CD4-positive, alpha-beta T cell treated with Interleukin-6 at 100 ng/mL for 8 hours (primary cell): Measurements from ENCODE around the gene NR2F2.

Experiments
- DNase-seq: peaks from one replicate; pipeline ENCODE4 v3.0.0-alpha.2; 2020; ENCODE audit warnings: mixed read lengths, low spot score

The NR2F2 gene

GRCh38 chr15:96330450-96331143 is at the start of gene NR2F2:
Gene NR2F2, plus strand, starts transcription at chr15:96330700. Its CDS starts 1,406 bp downstream, at chr15:96332106.
- DNase-seq, result no peak

GRCh38 chr15:96285305-96285704 is 45.2 kb upstream of the NR2F2 start:
- no peak for DNase-seq

GRCh38 chr15:96285729-96286254 is 44.7 kb upstream of the NR2F2 start:
- DNase-seq, result no peak

DNA sequence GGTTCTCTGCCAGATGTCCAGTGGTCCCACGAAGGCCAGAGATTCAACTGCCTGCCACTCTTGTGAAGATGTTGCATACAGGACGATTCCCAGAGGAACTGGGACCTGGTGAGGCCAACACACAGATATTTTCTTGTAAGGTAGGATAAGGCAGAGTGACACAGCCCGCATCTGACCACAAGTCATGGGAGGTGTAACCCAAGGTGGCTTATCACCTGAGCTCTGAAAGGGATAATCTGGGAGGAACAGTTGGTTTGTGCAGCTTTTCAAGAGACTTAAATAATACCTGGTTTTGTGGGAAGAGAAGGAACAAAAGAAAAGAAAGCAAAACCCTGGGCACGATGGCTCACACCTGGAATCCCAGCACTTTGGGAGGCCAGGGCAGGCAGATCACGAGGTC is 39.8 kb upstream of the NR2F2 start:
- no peak for DNase-seq

DNA sequence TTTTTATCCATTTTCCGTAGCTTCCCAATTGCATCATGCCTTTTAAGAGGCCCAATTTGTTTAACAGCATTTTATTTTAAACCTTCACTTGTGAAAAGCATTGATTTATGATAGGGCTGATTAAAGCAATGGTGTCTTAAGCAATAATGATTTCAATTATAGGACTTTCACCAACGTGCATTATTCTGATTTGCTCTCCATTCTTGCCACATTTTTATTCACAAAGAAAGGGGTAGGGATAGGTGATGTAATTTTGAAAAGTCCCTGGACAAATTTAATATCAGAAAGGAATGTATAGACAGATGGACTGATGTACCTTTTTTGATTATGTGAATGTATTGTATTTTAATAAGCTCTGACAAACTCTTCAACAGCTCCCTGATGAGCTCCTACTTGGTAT is 37.9 kb upstream of the NR2F2 start:
- DNase-seq, result no peak

GRCh38 chr15:96293441-96293840 is 37.1 kb upstream of the NR2F2 start:
- DNase-seq, result no peak

DNA sequence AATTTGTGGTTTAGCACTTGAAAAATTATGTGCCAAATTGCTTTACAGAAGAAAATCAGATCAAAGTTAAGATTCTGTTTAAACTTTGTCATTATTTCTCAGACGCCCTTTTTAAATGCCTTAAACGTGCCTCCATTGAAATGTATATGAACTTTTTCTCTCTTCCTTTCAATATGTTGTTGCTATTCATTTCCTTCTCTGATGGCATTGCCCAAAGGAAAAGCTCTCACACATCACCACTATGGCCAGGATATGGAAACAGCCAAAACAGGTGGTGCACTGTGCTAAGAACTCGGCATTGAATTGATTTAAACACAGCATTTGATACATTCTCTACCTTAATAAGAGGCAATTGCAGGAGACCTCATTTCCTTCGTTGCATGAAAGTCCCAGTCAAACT is 35.7 kb upstream of the NR2F2 start:
- no peak for DNase-seq

- no peak for DNase-seq
Observed at GRCh38 chr15:96296264-96296663, 34.2 kb upstream of the NR2F2 start.

DNA sequence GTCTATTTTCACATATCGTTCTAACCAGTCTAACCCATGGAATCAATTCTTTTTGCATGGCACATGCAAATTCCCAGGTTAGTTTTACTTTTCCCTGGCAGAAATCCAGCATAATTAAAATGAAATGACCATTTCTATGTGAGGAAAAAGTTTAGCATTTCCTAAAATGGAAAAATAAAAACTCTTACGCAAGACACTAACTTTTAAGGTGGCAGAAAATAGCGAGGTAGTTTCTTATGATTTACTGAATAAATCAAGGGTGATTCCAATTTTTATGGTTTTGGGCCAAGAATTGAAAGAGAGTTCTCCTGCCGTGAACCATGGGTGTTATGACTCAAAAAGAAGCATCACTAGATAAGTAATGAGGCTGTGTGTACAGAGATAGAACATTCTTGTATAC is 32.7 kb upstream of the NR2F2 start:
- no peak for DNase-seq

DNA sequence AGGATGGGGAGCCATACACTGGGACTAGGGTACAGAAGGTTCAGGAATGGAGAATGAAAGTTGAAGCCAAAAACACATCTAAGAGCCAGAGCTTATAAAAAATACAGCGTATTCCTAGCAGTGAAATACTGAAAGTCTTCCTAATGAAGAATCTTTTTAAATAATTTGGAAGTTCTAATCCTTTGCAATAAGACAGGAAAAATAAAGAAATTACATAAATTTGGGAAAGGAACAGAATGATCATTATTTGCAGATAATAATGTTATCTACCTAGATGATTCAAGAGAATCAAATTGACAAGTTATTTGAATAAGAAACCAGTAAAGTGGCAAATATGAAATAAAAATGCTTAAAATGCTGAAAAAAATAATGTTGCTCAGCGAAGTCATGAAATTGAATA is 32.3 kb upstream of the NR2F2 start:
- DNase-seq, result no peak

DNA sequence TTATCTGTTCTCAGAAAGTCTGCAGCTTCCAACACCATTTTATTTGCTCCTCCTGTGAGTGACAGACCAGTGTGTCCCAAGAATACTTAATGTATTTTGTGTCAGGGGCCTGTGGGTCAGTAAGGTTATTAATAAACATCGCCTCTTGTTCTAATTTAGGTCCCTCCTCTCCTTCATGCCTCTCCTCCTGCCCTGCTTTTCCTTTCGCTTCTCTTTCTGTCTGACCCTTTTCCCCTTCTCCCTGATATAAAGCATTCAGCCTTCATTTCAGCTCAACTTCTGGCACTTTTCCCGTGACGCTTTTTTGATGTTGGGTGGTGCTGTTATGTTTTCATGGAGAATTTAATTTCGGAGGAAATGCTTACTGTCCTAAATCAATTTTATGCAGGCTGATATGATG is 29.7 kb upstream of the NR2F2 start:
- no peak for DNase-seq

- no peak for DNase-seq
Observed at GRCh38 chr15:96303503-96304056, 26.9 kb upstream of the NR2F2 start.

DNA sequence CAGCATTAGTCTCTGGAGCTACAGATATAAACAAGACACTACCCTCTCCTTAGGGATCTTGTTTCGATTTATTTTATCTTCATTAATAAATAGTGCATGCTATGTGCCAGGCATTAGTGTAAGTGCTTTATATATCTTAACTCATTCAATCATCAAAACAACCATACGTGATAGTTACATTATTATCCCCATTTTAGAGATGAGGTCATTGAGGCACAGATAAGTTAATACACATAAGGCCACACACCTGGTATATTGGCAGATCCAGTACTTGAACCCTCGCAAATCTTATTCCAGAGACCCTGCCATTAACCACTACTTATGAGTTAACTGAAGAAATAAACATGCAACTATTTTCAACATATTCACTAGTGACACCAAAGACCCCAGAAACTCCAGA is 25.7 kb upstream of the NR2F2 start:
- DNase-seq, result no peak

DNA sequence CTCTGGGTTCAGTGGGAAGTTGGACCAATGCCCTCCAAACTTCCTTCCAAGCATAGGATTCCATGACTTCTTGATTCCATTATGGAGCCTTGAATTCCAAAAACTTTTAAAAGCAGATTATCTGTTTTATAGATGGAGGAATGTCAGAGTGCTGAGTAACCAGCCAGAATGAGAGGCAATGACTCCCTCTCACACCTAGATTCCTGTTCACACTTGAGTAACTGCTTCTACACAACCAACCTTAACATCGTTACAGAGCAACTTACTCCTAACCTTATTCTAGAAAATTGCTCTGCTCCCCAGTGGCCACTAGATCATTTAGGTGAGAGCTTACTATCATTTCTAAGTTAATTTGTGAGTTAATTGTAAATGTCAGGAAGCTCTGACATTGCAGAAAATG is 24.2 kb upstream of the NR2F2 start:
- no peak for DNase-seq

DNA sequence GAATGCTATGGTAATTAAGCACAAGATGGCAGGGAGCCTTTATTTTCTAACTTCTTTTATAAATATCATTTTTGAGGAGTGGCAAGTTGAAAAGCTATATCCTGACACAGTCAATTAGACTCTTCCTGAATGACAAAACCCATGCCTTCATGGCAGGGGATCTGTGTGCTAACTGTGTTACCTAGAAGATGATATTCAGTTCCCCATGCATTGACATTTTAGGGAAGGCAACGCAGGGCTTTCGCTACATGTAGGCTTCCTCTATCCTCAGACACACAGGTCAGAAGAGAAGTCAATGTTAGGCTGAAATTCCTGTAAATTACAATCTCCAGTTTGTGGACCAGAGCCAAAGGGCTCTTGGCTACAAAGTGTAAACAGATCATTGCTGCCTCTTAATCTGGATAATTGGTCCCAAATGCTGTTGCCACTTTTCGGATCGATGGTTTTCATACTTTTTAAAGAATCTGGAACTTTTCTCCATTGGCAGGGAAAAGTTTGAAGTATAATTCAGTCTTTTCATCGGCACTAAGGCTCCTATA is 22.6 kb upstream of the NR2F2 start:
- DNase-seq, result no peak

DNA sequence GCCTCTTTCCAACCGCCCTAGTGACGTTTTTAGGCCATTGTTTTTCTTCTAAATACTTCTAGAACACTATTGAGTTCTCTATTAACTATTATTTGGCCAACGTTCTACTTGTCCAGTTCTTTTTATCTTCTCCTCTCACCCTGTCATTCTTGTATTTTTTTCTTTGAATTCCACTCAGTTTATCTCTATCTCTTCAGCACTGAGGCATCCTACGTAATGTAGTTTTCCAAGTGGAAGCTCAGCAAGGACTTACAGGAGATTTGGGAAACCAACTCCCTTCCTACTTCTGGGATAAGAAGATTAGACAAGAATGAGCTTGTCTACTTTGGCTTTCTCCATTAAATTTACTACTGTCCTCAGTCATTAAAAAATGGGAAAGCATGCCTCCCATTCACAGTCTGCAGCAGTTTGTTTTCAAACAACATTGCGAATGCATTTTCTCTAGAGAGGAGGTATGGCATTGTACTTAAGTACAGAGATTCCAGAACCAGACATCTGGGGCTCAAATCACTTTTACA is 21.3 kb upstream of the NR2F2 start:
- no peak for DNase-seq

GRCh38 chr15:96311256-96311955 is 19.1 kb upstream of the NR2F2 start:
- DNase-seq, result no peak

- no peak for DNase-seq
Observed at GRCh38 chr15:96311956-96312294, 18.6 kb upstream of the NR2F2 start.

DNA sequence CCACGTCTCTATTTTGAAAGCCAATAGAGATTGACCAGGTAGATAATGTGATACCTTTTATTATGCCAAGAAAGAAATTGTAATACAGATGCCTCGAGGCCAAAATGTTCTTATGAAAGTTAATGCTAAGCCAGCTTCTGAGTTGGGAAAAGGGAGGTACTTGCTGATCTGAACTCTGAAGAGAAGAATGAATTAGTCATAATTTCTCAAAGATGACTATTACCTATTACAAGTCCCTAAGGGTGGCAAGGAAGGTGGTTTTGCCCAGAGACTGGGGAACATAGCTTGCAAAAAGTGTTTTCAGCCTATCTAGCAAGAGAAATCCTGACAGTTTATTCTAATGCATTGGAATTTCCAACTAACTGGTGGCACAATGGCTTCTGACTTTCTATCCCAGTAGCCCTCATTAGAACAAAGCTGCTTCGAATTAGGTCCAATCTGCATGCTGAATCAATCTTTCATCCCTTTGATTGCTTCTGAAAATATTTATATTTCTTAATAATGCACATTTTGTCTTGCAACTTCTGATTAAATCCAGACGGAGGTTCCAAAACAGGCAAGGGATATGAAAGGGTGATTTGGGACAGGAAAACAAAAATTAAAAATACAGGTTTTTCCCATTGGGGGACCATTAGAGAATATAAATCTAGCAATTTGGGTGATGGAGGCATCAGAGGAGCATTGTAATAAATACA is 17.7 kb upstream of the NR2F2 start:
- DNase-seq, result no peak

GRCh38 chr15:96314518-96314917 is 16.0 kb upstream of the NR2F2 start:
- DNase-seq, result no peak

- DNase-seq, result no peak
Observed at GRCh38 chr15:96314963-96315362, 15.5 kb upstream of the NR2F2 start.

GRCh38 chr15:96316953-96317629 is 13.4 kb upstream of the NR2F2 start:
- DNase-seq, result no peak
